Amniotic epithelial cell (primary cell): ENCODE measurements around the gene GTF3C2.
A peak's percentile ranks its signal among the peaks of the same experiment; 100 is the strongest.

ENCODE experiments used
- DNase-seq: peaks from one replicate; pipeline ENCODE4 v3.0.0-alpha.2; 2010; ENCODE audit warnings: low read depth

The GTF3C2 gene

GRCh38 chr2:27296481-27296880, 60.1 kb downstream of the GTF3C2 start:
- DNase-seq, result no peak

GRCh38 chr2:27294928-27295327, 61.6 kb downstream of the GTF3C2 start:
- no peak for DNase-seq

- DNase-seq, result peak; percentile 31
Measured at GRCh38 chr2:27291865-27292264, 64.7 kb downstream of the GTF3C2 start.

- no peak for DNase-seq
Measured at GRCh38 chr2:27290549-27290948, 66.0 kb downstream of the GTF3C2 start.

GRCh38 chr2:27288610-27289009, 68.0 kb downstream of the GTF3C2 start:
- no peak for DNase-seq

GRCh38 chr2:27285481-27285880, 71.1 kb downstream of the GTF3C2 start:
- DNase-seq, result no peak

GRCh38 chr2:27284996-27285395, 71.6 kb downstream of the GTF3C2 start:
- no peak for DNase-seq

GRCh38 chr2:27282892-27283291, 73.7 kb downstream of the GTF3C2 start:
- DNase-seq, result no peak

GRCh38 chr2:27281855-27282559, 74.6 kb downstream of the GTF3C2 start, which contains the start of gene TRIM54:
Gene TRIM54, plus strand, starts transcription at chr2:27282429. Its CDS starts 303 bp downstream, at chr2:27282732.
- peak; percentile 46 for DNase-seq

GRCh38 chr2:27281442-27281841, 75.1 kb downstream of the GTF3C2 start:
- no peak for DNase-seq

- no peak for DNase-seq
Measured at GRCh38 chr2:27280826-27281225, 75.7 kb downstream of the GTF3C2 start.

- no peak for DNase-seq
Measured at GRCh38 chr2:27278010-27278409, 78.6 kb downstream of the GTF3C2 start.
